Stimulated activated CD8-positive, alpha-beta memory T cell treated with anti-CD3 and anti-CD28 coated beads, Interleukin-15, amount 100 ng/mL, for 24 hours (primary cell): Measurements from ENCODE around the gene TACO1.
A peak's percentile ranks its signal among the peaks of the same experiment; 100 is the strongest.

Experiments
- DNase-seq: peaks from one replicate; pipeline ENCODE4 v3.0.0-alpha.2; 2020; ENCODE audit warnings: low read depth

Gene TACO1

DNA sequence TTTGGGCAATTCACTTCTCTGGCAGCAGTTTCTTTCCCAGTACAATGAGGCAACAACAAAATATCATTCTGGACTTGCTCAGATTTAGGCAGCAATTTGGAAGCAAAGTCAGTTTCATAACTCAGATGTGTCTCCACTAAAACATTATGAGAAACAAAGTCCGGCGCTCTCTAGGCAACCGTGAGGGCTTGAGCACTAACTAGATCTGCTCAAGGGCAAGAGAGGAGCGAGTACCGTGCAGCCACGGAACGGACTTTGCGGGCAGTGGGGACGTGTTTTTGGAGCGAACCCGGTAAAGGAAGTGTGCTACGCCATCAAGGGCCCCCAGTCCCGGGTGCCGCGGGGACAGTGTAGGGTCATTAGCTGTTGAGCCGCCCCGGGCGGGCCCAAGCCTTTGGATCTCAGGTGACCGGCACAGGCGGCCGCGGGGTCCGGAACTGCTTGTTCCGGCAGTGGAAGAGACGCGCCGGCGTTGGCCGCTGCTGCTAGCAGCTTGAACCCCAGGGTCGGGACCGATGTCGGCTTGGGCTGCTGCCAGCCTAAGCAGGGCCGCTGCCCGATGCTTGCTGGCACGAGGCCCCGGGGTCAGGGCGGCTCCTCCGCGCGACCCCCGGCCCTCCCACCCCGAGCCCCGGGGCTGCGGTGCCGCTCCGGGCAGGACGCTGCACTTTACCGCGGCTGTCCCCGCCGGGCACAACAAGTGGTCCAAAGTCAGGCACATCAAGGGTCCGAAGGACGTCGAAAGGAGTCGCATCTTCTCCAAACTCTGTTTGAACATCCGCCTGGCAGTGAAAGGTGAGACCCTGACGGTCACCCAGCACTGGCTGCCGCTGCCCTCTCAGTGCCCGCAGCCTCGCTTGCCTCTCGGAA lies at the start of gene TACO1:
TSS of gene TACO1 (plus strand) at position 327 of the 870 bp plus-strand sequence. CDS start at position 516, 189 bp downstream.
- DNase-seq = peak; percentile 47

DNA sequence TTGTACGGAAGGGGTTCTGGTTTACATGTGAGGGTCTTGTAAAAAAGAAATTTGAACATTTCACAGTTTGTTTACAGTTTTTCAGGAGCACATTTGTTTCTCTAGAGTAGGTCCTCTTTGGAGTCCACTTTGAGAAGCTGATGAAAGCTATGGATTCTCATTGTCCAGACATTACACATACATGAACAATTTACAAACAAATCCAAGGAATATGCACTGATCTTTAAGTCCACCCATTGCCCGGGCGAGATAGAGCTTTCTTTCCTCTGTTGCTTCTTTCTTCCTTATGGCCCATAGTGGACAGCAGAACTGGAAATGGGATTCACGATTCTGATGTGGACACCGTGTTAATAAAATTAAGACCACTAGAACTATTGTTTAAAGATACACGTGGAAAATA lies 48.5 kb upstream of the TACO1 start:
- no peak for DNase-seq

- no peak for DNase-seq
These were observed 45.1 kb upstream of the TACO1 start for GRCh38 chr17:63555500-63556156.

GRCh38 chr17:63557416-63557815 lies 43.3 kb upstream of the TACO1 start:
- DNase-seq = no peak

- DNase-seq = no peak
These were observed 42.3 kb upstream of the TACO1 start for GRCh38 chr17:63558441-63558840.

DNA sequence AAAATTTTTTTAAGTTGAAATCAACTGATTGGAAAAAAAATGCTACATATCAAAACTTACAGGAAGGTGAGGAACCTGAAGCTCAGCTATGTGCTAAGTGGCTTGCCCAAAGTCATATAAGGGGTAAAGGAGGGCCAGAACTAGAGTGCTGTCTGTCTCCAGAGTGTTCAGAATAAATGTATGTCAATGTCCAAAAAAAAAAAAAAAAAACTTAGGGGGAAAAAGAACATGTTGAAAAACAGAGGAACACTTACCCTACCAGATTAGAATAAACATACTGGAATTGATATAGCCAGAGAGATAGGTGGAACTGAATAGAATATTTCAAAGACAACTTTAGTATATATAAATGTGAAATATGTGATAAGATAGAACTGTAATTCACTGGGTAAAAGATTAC lies 38.9 kb upstream of the TACO1 start:
- DNase-seq = no peak

GRCh38 chr17:63563339-63563738 lies 37.4 kb upstream of the TACO1 start:
- DNase-seq = no peak

GRCh38 chr17:63564562-63564961 lies 36.1 kb upstream of the TACO1 start:
- no peak for DNase-seq

- no peak for DNase-seq
These were observed 33.5 kb upstream of the TACO1 start for GRCh38 chr17:63567229-63567628.

DNA sequence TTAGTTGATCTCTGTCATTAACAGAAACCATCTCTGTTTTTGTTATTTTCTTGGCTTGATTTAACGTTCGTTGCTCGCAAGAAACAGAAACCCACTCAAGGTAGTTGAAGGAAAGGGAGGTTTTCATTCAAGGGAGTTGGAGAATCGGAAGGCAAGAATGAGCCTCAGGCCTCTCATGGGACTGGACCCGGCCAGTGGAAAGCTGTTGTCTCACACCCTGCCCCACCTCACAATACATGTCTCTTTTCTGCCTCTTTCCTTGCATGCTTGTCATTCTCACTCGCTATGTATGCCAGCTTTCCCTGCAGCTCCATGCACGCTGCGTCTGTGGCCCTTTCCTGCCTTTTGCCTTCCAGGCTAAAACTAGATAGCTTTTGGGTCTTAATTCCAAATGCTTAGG lies 32.1 kb upstream of the TACO1 start:
- DNase-seq = no peak

GRCh38 chr17:63571632-63572310 lies 28.9 kb upstream of the TACO1 start:
- no peak for DNase-seq

- no peak for DNase-seq
These were observed 27.1 kb upstream of the TACO1 start for GRCh38 chr17:63573634-63574033.

- DNase-seq = no peak
These were observed 22.5 kb upstream of the TACO1 start for GRCh38 chr17:63578027-63578768.

- DNase-seq = no peak
These were observed 22.0 kb upstream of the TACO1 start for GRCh38 chr17:63578769-63579111.

DNA sequence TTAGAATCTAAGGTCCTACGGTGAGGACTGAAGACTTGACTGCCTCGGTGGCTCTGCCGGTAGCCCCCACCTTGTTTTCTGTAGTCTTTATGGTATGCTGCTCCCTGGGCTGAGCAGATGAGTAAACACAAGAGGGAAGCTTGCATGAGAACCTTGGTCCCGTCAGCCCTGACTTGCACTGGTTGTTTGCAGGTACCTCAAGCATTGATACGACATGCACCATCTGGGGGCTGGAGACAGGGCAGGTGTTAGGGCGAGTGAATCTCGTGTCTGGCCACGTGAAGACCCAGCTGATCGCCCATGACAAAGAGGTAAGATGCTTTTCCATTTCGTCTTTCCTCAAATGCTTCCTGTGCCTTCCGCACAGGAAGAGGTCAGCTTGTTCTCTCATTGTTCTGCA lies 21.1 kb upstream of the TACO1 start:
- no peak for DNase-seq

DNA sequence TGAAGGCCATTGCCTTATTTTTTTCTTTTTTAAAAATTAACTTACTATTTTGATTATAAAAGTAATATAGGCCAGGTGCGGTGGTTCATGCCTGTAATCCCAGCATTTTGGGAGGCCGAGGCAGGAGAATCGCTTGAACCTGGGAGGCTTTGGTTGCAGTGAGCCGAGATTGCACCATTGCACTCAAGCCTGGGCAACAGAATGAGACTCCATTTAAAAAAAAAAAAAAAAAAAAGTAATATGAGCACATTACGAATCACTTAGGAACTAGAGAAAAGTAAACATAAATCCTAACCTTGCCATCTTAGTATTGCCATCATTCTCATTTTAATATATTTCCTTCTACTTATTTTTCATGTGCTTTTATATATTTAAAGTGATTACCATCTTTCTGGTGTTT lies 12.9 kb upstream of the TACO1 start:
- no peak for DNase-seq

DNA sequence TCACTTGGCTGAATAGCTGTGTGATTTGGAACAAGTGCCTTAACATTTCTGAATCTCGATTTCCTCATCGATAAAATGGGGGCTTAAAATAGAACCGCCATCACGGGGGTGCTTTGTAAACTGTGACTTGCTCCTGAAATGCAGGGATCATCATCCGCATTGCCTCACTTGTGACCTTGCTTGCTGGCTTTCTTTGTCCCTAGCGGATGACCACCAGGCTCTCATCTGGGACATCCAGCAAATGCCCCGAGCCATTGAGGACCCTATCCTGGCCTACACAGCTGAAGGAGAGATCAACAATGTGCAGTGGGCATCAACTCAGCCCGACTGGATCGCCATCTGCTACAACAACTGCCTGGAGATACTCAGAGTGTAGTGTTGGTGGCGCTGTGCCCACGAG lies 11.9 kb upstream of the TACO1 start:
- DNase-seq = no peak

- DNase-seq = no peak
These were observed 11.0 kb upstream of the TACO1 start for GRCh38 chr17:63589646-63590045.

DNA sequence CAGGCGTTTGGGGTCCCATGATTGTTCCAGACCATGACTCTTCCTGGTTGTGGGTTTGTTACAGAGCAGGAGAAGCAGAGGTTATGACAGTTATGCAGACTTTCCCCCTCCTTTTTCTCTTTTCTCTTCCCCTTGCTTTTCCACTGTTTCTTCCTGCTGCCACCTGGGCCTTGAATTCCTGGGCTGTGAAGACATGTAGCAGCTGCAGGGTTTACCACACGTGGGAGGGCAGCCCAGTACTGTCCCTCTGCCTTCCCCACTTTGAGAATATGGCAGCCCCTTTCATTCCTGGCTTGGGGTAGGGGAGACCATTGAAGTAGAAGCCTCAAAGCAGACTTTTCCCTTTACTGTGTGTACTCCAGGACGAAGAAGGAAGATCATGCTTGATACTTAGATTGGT lies 7.9 kb upstream of the TACO1 start:
- no peak for DNase-seq

- DNase-seq = no peak
These were observed 5.6 kb upstream of the TACO1 start for GRCh38 chr17:63595132-63595531.

DNA sequence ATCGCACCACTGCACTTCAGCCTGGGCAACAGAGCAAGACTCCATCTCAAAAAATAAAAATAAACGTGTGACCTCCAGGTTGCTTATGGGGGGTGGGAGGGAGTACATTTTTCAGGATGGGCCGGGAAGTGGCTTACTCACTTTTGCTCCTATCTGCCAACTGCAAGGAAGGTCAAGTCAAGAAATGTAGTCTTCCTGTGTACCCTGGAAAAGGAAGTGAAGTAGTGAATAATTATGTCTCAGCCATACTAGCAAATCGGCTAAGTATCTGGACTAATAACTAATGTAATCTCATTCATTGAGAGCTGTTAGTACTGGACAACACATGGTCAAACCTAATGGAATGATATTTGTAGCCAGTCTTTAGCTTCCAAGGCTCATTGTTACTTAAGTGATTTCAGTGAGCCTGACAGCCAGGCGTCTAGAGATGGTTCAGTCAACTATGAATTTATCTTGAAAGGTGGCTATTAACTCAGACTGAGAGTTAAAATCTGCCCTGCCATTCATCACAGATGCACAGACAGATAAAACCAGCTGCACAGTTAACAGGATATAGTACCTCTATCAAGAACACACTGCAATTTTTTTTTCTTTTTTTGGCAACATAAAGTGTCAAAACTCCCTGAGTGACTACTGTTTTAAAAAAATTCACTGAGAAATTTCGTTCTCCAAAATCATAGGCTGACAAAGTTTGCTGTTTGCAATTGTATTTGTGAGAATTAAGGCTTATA lies 3.7 kb upstream of the TACO1 start:
- DNase-seq = no peak

DNA sequence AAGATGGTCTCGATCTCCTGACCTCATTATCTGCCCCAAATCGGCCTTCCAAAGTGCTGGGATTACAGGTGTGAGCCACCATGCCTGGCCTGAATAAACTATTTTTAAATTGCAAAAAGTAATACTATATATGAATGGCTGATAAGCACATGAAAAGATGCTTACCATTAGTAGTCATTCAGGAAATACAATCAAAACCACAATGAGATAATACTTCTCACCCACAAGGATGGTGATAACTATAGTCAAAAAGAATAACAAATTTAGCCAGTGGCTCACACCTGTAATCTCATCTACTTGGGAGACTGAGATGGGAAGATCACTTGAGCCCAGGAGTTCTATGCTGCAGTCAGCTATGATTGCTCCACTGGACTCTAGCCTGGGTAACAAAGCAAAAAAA lies 2.4 kb upstream of the TACO1 start:
- no peak for DNase-seq
